ENCODE measurements around the gene SCUBE1. TPM values are rescaled to one million over a fixed set of nuclear protein-coding genes. Genes with fewer than 3 reads are reported as not detected.

The SCUBE1 gene
- polyA plus RNA-seq, 1 of the 3 experiments (the other 2 are of a cell fraction), result 0.56 TPM

DNA sequence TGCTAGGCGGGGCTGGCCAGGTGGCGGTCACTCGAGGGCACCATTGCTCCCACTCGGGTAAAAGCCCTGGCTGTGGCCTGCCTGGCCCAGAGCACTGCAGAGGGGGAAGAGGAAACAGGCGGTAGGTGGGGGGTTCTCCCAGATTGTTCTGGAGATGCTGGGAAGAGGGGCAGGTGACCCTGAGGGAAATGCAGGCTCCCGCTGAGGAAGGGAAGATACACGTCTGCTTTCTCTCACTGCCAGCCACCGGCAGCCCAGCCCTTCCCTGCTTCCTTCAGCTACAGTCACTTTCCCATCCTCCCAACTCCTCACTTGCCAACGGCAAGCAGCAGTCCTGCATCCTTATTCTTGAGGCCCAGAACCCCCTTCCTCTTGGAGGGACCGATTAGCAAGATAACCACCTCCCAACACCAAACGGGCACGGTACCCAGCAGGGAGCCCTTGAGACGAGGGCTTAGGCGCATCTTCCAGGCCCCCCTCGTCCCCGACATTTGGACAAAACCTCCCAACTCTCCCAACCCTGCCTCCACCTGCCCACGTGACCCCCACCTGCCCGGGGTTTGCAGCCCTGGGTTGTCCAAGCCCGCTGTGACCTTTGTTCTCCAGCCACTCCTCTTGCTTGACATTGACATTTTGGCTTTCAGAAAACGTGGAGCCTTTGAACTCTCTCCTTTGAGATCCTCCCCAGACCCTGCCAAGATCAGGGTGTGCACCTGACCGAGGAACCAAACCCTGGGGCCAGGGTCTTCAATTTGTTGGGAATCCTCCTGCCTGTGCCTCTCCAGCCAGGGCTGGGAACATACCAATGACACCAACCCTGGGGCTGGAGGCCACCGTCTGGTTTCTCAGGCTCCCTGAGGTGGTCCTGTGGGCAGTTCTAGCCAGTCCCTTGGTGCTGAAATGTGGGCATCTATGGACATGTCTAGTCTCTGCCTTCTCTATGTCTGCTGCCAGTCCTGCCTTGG, 107.4 kb downstream of the SCUBE1 start:
- no peaks in the 10 kb centered on the region for H3K27me3 ChIP-seq (ENCODE audit: insufficient read depth)
- no peak overlapping the region for H3K4me3 ChIP-seq (ENCODE audit: low read depth in 2 of 2, low read length in 1 of 2)
- 52% methylated on average over 8 of the region's 22 CpGs for WGBS (ENCODE audit: low lambda C conversion rate)
- POLR2A ChIA-PET, result interaction anchor here (2.1 kb wide), 1 partner anchor 32 kb away, joined by 6 read pairs; no protein-coding TSS in a partner anchor
- no peaks in the 10 kb centered on the region for H3K79me2 ChIP-seq (ENCODE audit: insufficient read depth)
- H3K36me3 ChIP-seq (replicated peaks in 1 of 2; ENCODE audit: control insufficient read depth in 1 of 2, insufficient read depth in 2 of 2, low read length in 1 of 2), result no peaks in the 10 kb centered on the region
- H3K27ac ChIP-seq (ENCODE audit: low read depth in 2 of 2, low read length in 1 of 2), result peak overlapping the region in 1 of 2 experiments; percentile 89; a peak in 2 of 4 replicates
- peak in 1 of 2 experiments; percentile 50; a peak in 1 of 4 replicates for TF ChIP-seq EP300 (IDR thresholded peaks at IDR 0.05; ENCODE audit: borderline replicate concordance in 1 of 2, low read depth in 1 of 2, low read length in 1 of 2)
- TF ChIP-seq, protein P1, sequence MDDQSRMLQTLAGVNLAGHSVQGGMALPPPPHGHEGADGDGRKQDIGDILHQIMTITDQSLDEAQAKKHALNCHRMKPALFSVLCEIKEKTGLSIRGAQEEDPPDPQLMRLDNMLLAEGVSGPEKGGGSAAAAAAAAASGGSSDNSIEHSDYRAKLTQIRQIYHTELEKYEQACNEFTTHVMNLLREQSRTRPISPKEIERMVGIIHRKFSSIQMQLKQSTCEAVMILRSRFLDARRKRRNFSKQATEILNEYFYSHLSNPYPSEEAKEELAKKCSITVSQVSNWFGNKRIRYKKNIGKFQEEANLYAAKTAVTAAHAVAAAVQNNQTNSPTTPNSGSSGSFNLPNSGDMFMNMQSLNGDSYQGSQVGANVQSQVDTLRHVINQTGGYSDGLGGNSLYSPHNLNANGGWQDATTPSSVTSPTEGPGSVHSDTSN (IDR thresholded peaks at IDR 0.05), result no peak
- TF ChIP-seq, protein P2, sequence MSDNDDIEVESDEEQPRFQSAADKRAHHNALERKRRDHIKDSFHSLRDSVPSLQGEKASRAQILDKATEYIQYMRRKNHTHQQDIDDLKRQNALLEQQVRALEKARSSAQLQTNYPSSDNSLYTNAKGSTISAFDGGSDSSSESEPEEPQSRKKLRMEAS (IDR thresholded peaks at IDR 0.05; ENCODE audit: low read depth), result no peak
- no peaks in the 10 kb centered on the region for H3F3A ChIP-seq (replicated peaks; ENCODE audit: insufficient read depth)
- no peaks in the 10 kb centered on the region for H3K9me2 ChIP-seq
- H2AFZ ChIP-seq (ENCODE audit: low read depth), result no peak overlapping the region
- no peaks in the 10 kb centered on the region for H3K9me3 ChIP-seq
- H3K4me2 ChIP-seq, result no peak overlapping the region
- H3K4me1 ChIP-seq (ENCODE audit: control insufficient read depth in 1 of 2, insufficient read depth in 2 of 2, low read depth in 1 of 2, low read length in 1 of 2), result peaks cover 0 to 80% of the 10 kb centered on the region in 2 experiments; a peak in 1 of 4 replicates
- no peak overlapping the region for H3K9ac ChIP-seq
- DNase-seq, result no peak
- CTCF ChIA-PET, result interaction anchor here (1.9 to 5.8 kb wide), 2 partner anchors 36 to 110 kb away, joined by 14 to 69 read pairs; no protein-coding TSS in a partner anchor
- H4K20me1 ChIP-seq (ENCODE audit: insufficient read depth), result no peaks in the 10 kb centered on the region

DNA sequence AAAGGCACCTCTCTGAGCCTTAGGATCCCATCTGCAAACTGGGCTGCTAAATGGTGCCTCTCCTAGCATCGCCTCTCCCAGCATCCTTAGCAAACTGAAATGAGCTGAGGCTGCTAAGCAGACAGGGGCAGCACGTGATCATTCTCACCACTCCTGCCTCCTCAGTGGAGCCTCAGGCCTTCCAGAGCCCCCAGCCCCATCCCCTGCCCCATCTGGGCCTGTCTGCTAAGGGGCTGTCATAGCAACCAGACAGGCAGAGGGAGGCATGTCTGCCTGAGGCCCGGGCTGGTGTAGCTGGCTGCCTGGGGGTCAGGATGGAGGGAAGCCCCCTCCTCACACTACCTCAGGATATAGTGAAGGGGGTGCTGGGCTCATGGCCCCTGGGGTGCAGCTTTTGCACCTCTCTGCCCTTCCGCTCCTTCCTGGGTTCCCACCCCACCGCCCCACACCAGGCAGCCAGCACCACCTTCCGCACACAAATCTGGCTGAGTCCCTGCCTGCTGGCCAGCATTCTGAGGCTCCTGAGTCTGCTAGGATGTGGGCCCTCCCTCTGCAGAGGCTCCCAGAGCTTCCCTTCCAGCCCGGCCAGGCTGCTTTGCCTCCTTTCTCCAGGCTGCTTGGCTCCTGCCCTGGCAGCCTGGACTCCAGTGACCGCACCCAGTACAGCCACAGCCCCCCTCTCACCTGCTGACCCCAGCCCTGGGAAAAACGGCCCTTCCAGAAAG, 108.7 kb downstream of the SCUBE1 start:
- Histone ChIP-seq H2AFZ (ENCODE audit: low read depth) (no peak overlapping the region), H3K9me2 (no peaks in the 10 kb centered on the region), H3K9me3 (no peaks in the 10 kb centered on the region), H3K27ac (ENCODE audit: low read depth in 2 of 2, low read length in 1 of 2) (peak overlapping the region in 1 of 2 experiments; percentile 89; a peak in 2 of 4 replicates), H3K36me3 (replicated peaks in 1 of 2; ENCODE audit: control insufficient read depth in 1 of 2, insufficient read depth in 2 of 2, low read length in 1 of 2) (no peaks in the 10 kb centered on the region), H3K4me3 (ENCODE audit: low read depth in 2 of 2, low read length in 1 of 2) (no peak overlapping the region), H3K79me2 (ENCODE audit: insufficient read depth) (no peaks in the 10 kb centered on the region), H4K20me1 (ENCODE audit: insufficient read depth) (no peaks in the 10 kb centered on the region), H3K27me3 (ENCODE audit: insufficient read depth) (no peaks in the 10 kb centered on the region), H3F3A (replicated peaks; ENCODE audit: insufficient read depth) (no peaks in the 10 kb centered on the region), H3K4me2 (no peak overlapping the region), H3K9ac (no peak overlapping the region), H3K4me1 (ENCODE audit: control insufficient read depth in 1 of 2, insufficient read depth in 2 of 2, low read depth in 1 of 2, low read length in 1 of 2) (peaks cover 0 to 67% of the 10 kb centered on the region in 2 experiments; a peak in 1 of 4 replicates)
- ChIA-PET POLR2A (interaction anchor here (2.1 kb wide), 1 partner anchor 33 kb away, joined by 6 read pairs; no protein-coding TSS in a partner anchor), CTCF (interaction anchor here (1.9 to 5.8 kb wide), 2 partner anchors 37 to 112 kb away, joined by 14 to 69 read pairs; no protein-coding TSS in a partner anchor)
- DNase-seq, result peak; percentile 57
- WGBS (ENCODE audit: low lambda C conversion rate), result 40% methylated on average over 2 of the region's 9 CpGs
- no peak for TF ChIP-seq TCF12 (IDR thresholded peaks at IDR 0.05)
- TF ChIP-seq TAF1 (IDR thresholded peaks at IDR 0.05; ENCODE audit: borderline replicate concordance, low read depth, low read length), result no peak
- TF ChIP-seq SMC3 (IDR thresholded peaks at IDR 0.05; ENCODE audit: low read depth, low read length), result no peak
- TF ChIP-seq, protein P2 (IDR thresholded peaks at IDR 0.05; ENCODE audit: low read depth), result no peak
- TF ChIP-seq, protein P3, sequence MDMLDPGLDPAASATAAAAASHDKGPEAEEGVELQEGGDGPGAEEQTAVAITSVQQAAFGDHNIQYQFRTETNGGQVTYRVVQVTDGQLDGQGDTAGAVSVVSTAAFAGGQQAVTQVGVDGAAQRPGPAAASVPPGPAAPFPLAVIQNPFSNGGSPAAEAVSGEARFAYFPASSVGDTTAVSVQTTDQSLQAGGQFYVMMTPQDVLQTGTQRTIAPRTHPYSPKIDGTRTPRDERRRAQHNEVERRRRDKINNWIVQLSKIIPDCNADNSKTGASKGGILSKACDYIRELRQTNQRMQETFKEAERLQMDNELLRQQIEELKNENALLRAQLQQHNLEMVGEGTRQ (IDR thresholded peaks at IDR 0.05; ENCODE audit: borderline replicate concordance, low read depth, low read length), result no peak
- TF ChIP-seq, protein P4, sequence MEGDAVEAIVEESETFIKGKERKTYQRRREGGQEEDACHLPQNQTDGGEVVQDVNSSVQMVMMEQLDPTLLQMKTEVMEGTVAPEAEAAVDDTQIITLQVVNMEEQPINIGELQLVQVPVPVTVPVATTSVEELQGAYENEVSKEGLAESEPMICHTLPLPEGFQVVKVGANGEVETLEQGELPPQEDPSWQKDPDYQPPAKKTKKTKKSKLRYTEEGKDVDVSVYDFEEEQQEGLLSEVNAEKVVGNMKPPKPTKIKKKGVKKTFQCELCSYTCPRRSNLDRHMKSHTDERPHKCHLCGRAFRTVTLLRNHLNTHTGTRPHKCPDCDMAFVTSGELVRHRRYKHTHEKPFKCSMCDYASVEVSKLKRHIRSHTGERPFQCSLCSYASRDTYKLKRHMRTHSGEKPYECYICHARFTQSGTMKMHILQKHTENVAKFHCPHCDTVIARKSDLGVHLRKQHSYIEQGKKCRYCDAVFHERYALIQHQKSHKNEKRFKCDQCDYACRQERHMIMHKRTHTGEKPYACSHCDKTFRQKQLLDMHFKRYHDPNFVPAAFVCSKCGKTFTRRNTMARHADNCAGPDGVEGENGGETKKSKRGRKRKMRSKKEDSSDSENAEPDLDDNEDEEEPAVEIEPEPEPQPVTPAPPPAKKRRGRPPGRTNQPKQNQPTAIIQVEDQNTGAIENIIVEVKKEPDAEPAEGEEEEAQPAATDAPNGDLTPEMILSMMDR (IDR thresholded peaks at IDR 0.05), result no peak
- no peak for TF ChIP-seq YY1 (IDR thresholded peaks at IDR 0.05; ENCODE audit: low read depth)
- TF ChIP-seq NFIC (IDR thresholded peaks at IDR 0.05; ENCODE audit: borderline replicate concordance), result no peak
- TF ChIP-seq NRF1 (IDR thresholded peaks at IDR 0.05; ENCODE audit: low read depth, low read length), result no peak
- no peak for TF ChIP-seq TEAD4 (IDR thresholded peaks at IDR 0.05; ENCODE audit: borderline replicate concordance, insufficient read depth)
- no peak for TF ChIP-seq ELF1 (IDR thresholded peaks at IDR 0.05)
- TF ChIP-seq, protein P5, sequence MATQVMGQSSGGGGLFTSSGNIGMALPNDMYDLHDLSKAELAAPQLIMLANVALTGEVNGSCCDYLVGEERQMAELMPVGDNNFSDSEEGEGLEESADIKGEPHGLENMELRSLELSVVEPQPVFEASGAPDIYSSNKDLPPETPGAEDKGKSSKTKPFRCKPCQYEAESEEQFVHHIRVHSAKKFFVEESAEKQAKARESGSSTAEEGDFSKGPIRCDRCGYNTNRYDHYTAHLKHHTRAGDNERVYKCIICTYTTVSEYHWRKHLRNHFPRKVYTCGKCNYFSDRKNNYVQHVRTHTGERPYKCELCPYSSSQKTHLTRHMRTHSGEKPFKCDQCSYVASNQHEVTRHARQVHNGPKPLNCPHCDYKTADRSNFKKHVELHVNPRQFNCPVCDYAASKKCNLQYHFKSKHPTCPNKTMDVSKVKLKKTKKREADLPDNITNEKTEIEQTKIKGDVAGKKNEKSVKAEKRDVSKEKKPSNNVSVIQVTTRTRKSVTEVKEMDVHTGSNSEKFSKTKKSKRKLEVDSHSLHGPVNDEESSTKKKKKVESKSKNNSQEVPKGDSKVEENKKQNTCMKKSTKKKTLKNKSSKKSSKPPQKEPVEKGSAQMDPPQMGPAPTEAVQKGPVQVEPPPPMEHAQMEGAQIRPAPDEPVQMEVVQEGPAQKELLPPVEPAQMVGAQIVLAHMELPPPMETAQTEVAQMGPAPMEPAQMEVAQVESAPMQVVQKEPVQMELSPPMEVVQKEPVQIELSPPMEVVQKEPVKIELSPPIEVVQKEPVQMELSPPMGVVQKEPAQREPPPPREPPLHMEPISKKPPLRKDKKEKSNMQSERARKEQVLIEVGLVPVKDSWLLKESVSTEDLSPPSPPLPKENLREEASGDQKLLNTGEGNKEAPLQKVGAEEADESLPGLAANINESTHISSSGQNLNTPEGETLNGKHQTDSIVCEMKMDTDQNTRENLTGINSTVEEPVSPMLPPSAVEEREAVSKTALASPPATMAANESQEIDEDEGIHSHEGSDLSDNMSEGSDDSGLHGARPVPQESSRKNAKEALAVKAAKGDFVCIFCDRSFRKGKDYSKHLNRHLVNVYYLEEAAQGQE (IDR thresholded peaks at IDR 0.05; ENCODE audit: low read depth, low read length), result no peak

Data from SK-N-SH (cell line).